Cardiac muscle cell (in vitro differentiated cells and primary cell): Measurements from ENCODE around the gene SEPSECS. TPM values are rescaled to one million over a fixed set of nuclear protein-coding genes. Genes with fewer than 3 reads are reported as not detected.

ENCODE experiments used
- DNase-seq, 2 donors: peaks; one replicate each; pipeline versions ENCODE4 v3.0.0 to v3.0.0-alpha.2; 2010 to 2017; ENCODE audit warnings: low read depth in 1 of 2, low spot score in 1 of 2
- H3K27ac ChIP-seq: fragments of 200-600 bp; sonication (generic); 2 replicates; pipeline ENCODE4 v1.5.1; 2016
- H3K27me3 ChIP-seq: fragments of 200-600 bp; sonication (generic); 2 replicates; pipeline ENCODE4 v1.6.0; 2016; ENCODE audit warnings: control low read depth
- H3K36me3 ChIP-seq: fragments of 200-600 bp; sonication (generic); 2 replicates; pipeline ENCODE4 v1.5.1; 2016; ENCODE audit warnings: control low read depth
- H3K4me1 ChIP-seq: fragments of 200-600 bp; sonication (generic); 2 replicates; pipeline ENCODE4 v1.8.1; 2017; ENCODE audit warnings: low read depth, mild to moderate bottlenecking, mixed run types
- H3K4me3 ChIP-seq: fragments of 200-600 bp; sonication (generic); 2 replicates; pipeline ENCODE4 v1.5.1; 2016; ENCODE audit warnings: mild to moderate bottlenecking
- H3K9me3 ChIP-seq: fragments of 200-600 bp; sonication (generic); 2 replicates; pipeline ENCODE4 v1.5.1; 2017; ENCODE audit warnings: low read depth, mild to moderate bottlenecking, control low read depth
- polyA plus RNA-seq: library from polyadenylated mRNA; unstranded; fragments of >200 nt; fragmentation: Nextera tagmentation; extraction: Ambion mirVana; gene quantifications from 2 replicates; pipeline ENCODE4 v1.2.1, GENCODE V29; 2016
- total RNA-seq: library from RNA; depleted of rRNA; stranded (reverse); fragments of >200 nt; gene quantifications from 2 replicates; pipeline ENCODE4 v1.2.3, GENCODE V29; 2016
- TF ChIP-seq, protein P1 (sequence below): IDR thresholded peaks from 2 replicates; pipeline ENCODE4 v1.5.1; 2012; ENCODE audit warnings: low read depth, mild to moderate bottlenecking, low read length

Gene SEPSECS
- total and polyA plus RNA-seq, 2 experiments from 2014 or later, result 3.6 to 6.3 TPM

- Histone ChIP-seq H3K36me3 (no peaks in the 10 kb centered on the region), H3K27me3 (no peaks in the 10 kb centered on the region), H3K4me1 (peaks cover 9% of the 10 kb centered on the region), H3K9me3 (no peaks in the 10 kb centered on the region), H3K4me3 (no peak overlapping the region), H3K27ac (no peak overlapping the region)
- DNase-seq, result no peak
- TF ChIP-seq, protein P1, sequence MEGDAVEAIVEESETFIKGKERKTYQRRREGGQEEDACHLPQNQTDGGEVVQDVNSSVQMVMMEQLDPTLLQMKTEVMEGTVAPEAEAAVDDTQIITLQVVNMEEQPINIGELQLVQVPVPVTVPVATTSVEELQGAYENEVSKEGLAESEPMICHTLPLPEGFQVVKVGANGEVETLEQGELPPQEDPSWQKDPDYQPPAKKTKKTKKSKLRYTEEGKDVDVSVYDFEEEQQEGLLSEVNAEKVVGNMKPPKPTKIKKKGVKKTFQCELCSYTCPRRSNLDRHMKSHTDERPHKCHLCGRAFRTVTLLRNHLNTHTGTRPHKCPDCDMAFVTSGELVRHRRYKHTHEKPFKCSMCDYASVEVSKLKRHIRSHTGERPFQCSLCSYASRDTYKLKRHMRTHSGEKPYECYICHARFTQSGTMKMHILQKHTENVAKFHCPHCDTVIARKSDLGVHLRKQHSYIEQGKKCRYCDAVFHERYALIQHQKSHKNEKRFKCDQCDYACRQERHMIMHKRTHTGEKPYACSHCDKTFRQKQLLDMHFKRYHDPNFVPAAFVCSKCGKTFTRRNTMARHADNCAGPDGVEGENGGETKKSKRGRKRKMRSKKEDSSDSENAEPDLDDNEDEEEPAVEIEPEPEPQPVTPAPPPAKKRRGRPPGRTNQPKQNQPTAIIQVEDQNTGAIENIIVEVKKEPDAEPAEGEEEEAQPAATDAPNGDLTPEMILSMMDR, result no peak
Measured at GRCh38 chr4:25096251-25096980, 63.8 kb downstream of the SEPSECS start.

DNA sequence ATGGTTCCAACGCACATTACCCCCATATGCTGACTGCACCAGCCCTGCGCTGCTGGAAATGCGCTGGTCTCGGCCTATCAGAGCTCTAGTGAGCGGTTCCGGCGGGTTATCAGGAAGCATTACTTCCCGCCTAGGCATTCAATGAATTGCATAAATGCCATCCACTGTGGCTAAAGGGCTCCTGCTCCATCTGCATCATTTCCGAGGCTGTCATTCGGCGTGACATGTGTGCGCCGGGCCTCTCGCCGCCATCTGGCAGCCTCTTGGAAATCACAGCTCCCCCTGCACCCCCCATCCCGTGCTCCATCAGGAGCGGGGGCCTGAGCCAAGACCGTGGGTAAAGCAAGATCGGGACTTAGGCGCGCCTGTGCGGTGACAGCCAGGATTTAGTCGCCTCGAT is 64.4 kb downstream of the SEPSECS start:
- H3K9me3 ChIP-seq, result no peaks in the 10 kb centered on the region
- H3K27ac ChIP-seq, result no peak overlapping the region
- H3K36me3 ChIP-seq, result no peaks in the 10 kb centered on the region
- no peak overlapping the region for H3K4me3 ChIP-seq
- peak in 1 of 2 donors; percentile 53 for DNase-seq
- H3K27me3 ChIP-seq, result no peaks in the 10 kb centered on the region
- peaks cover 9% of the 10 kb centered on the region for H3K4me1 ChIP-seq
- TF ChIP-seq, protein P1, result no peak

DNA sequence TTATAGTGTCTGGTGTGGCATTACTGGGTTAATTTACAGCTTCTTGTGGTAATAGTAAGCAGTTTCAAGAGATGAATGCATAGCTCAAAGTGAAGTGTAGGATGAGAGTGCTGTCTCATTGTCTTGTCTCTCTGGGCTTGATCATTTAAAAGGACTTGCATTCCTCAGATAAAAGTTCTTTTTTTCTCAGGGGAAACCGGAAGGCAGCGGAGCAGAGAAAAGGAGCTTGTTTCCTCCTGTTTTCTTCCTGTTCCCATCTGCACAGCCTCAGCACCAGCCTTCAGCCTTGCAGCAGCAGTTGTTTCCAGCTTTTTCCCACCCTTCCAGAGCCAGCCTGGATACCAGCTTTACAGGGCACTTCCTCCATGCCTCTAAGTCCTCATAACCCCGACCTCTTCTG is 68.1 kb downstream of the SEPSECS start:
- H3K27me3 ChIP-seq, result no peaks in the 10 kb centered on the region
- no peaks in the 10 kb centered on the region for H3K9me3 ChIP-seq
- no peak overlapping the region for H3K4me3 ChIP-seq
- peaks cover 28% of the 10 kb centered on the region for H3K4me1 ChIP-seq
- H3K27ac ChIP-seq, result peak overlapping the region; percentile 63
- no peaks in the 10 kb centered on the region for H3K36me3 ChIP-seq
- TF ChIP-seq, protein P1, result no peak
- no peak for DNase-seq

DNA sequence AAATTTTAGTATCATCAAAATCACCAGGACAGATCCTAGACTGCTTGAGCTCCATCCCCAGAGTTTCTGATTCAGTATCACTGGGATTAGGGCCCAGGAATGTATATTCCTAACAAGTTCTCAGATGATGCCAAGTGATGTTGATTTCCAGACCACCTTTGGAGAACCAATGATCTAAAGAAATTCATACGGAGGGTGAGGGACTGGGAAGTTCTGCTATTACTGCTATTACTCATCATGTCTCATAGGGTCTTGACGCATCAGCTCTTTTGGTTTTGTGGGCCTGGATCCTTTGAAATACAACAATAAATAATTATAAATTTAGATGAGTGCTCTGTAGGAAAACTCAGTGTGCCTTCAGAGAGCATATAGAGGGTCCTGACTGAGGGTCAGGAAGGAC is 69.7 kb downstream of the SEPSECS start:
- DNase-seq, result no peak
- peaks cover 38% of the 10 kb centered on the region for H3K4me1 ChIP-seq
- H3K36me3 ChIP-seq, result no peaks in the 10 kb centered on the region
- H3K27ac ChIP-seq, result no peak overlapping the region
- H3K27me3 ChIP-seq, result no peaks in the 10 kb centered on the region
- TF ChIP-seq, protein P1, result no peak
- no peak overlapping the region for H3K4me3 ChIP-seq
- H3K9me3 ChIP-seq, result no peaks in the 10 kb centered on the region

- Histone ChIP-seq H3K4me3 (no peak overlapping the region), H3K27ac (peak overlapping the region; percentile 79)
Measured at GRCh38 chr4:25089051-25089763, 71.0 kb downstream of the SEPSECS start.

More at GRCh38 chr4:25089051-25089763, 71.0 kb downstream of the SEPSECS start:
- DNase-seq, result no peak
- Histone ChIP-seq H3K36me3 (no peaks in the 10 kb centered on the region), H3K4me1 (peaks cover 38% of the 10 kb centered on the region), H3K27me3 (no peaks in the 10 kb centered on the region), H3K9me3 (no peaks in the 10 kb centered on the region)
- TF ChIP-seq, protein P1, result no peak
